GM23338 (cell line): Measurements from ENCODE around the gene HIVEP3. TPM values are rescaled to one million over a fixed set of nuclear protein-coding genes. Genes with fewer than 3 reads are reported as not detected.

Source experiments
- ATAC-seq: fragments of 200-7000 bp; cut with Tn5 transposase; 3 replicates; pipeline ENCODE4 v1.9.1; 2020
- DNase-seq: peaks from one replicate; pipeline ENCODE4 v3.0.0-alpha.2; 2015; ENCODE audit warnings: low spot score
- H2AFZ ChIP-seq: fragments of 200-600 bp; sonication (generic); 2 replicates; pipeline ENCODE4 v1.8.0; 2016; ENCODE audit warnings: antibody characterized with exemption, mild to moderate bottlenecking, moderate library complexity
- H3F3A ChIP-seq: fragments of 200-600 bp; sonication (generic); replicated peaks from 2 replicates; pipeline ENCODE4 v1.8.0; 2017; ENCODE audit warnings: antibody characterized with exemption, mixed run types, low read depth
- H3K27ac ChIP-seq: fragments of 200-600 bp; sonication (generic); 2 replicates; pipeline ENCODE4 v1.6.1; 2016; ENCODE audit warnings: low read depth
- H3K27me3 ChIP-seq: fragments of 200-600 bp; sonication (generic); 2 replicates; pipeline ENCODE4 v1.8.0; 2016; ENCODE audit warnings: mild to moderate bottlenecking, mixed run types, moderate library complexity; ENCODE audit not compliant: insufficient read depth
- H3K36me3 ChIP-seq: fragments of 200-600 bp; sonication (generic); 2 replicates; pipeline ENCODE4 v1.8.0; 2016; ENCODE audit warnings: mild to moderate bottlenecking; ENCODE audit not compliant: insufficient read depth
- H3K4me1 ChIP-seq: fragments of 200-600 bp; sonication (generic); 2 replicates; pipeline ENCODE4 v1.8.0; 2016; ENCODE audit warnings: mild to moderate bottlenecking, moderate library complexity; ENCODE audit not compliant: insufficient read depth
- H3K4me2 ChIP-seq: fragments of 200-600 bp; sonication (generic); 2 replicates; pipeline ENCODE4 v1.7.1; 2017; ENCODE audit warnings: mixed run types
- H3K4me3 ChIP-seq: fragments of 200-600 bp; sonication (generic); 2 replicates; pipeline ENCODE4 v1.6.1; 2016; ENCODE audit warnings: mixed run types
- H3K79me2 ChIP-seq: fragments of 200-600 bp; sonication (generic); replicated peaks from 2 replicates; pipeline ENCODE4 v1.8.0; 2017; ENCODE audit warnings: mild to moderate bottlenecking; ENCODE audit not compliant: insufficient read depth
- H3K9me2 ChIP-seq: fragments of 200-600 bp; sonication (generic); 2 replicates; pipeline ENCODE4 v1.8.0; 2017; ENCODE audit not compliant: insufficient read depth
- H4K20me1 ChIP-seq: fragments of 200-600 bp; sonication (generic); replicated peaks from 2 replicates; pipeline ENCODE4 v1.8.0; 2017; ENCODE audit warnings: mild to moderate bottlenecking; ENCODE audit not compliant: insufficient read depth
- H3K27ac Mint-ChIP-seq: 2 replicates; pipeline ENCODE4 v1.8.0; 2020; ENCODE audit warnings: inconsistent platforms, mild to moderate bottlenecking, moderate library complexity, mixed read lengths
- H3K27me3 Mint-ChIP-seq: 3 replicates; pipeline ENCODE4 v1.8.0; 2022; ENCODE audit warnings: low read depth, mild to moderate bottlenecking, moderate library complexity, mixed read lengths, inconsistent platforms; ENCODE audit not compliant: insufficient read depth, poor library complexity
- H3K36me3 Mint-ChIP-seq: 3 replicates; pipeline ENCODE4 v1.8.0; 2021; ENCODE audit warnings: low read depth, mild to moderate bottlenecking, inconsistent platforms, moderate library complexity, mixed read lengths
- H3K4me1 Mint-ChIP-seq: 3 replicates; pipeline ENCODE4 v1.8.0; 2020; ENCODE audit warnings: mild to moderate bottlenecking, inconsistent platforms, mixed read lengths
- H3K4me3 Mint-ChIP-seq: 3 replicates; pipeline ENCODE4 v1.8.0; 2021; ENCODE audit warnings: moderate library complexity, mild to moderate bottlenecking, inconsistent platforms, mixed read lengths
- H3K9me3 Mint-ChIP-seq: 3 replicates; pipeline ENCODE4 v1.8.0; 2020; ENCODE audit warnings: moderate library complexity, mild to moderate bottlenecking, inconsistent platforms, mixed read lengths
- CTCF ChIP-seq, 2 experiments: fragments of 200-600 bp in 1 of 2; sonication (generic) in 1 of 2; conservative IDR thresholded peaks; 2 replicates each; pipeline versions ENCODE4 v1.5.1 to v1.6.1; 2016 to 2017; ENCODE audit warnings: antibody characterized with exemption in 2 of 2, low read depth in 2 of 2, mild to moderate bottlenecking in 2 of 2, moderate library complexity in 1 of 2
- EZH2 ChIP-seq: fragments of 200-600 bp; sonication (generic); IDR thresholded peaks from one replicate; pipeline ENCODE4 v1.8.0; 2017; ENCODE audit warnings: antibody characterized with exemption, mild to moderate bottlenecking, low read depth; ENCODE audit not compliant: unreplicated experiment
- NANOG ChIP-seq: IDR thresholded peaks from 2 replicates; pipeline ENCODE4 v1.6.1; 2016; ENCODE audit warnings: antibody characterized with exemption, borderline replicate concordance
- STAT1 ChIP-seq: IDR thresholded peaks from one replicate; pipeline ENCODE4 v1.6.1; 2016; ENCODE audit warnings: antibody characterized with exemption; ENCODE audit not compliant: unreplicated experiment
- ZNF331 ChIP-seq: fragments of 250-450 bp; sonication (Bioruptor Pico); IDR thresholded peaks from 2 replicates; pipeline ENCODE4 v1.5.0; 2020; ENCODE audit warnings: low read depth, mild to moderate bottlenecking, moderate library complexity
- ZNF462 ChIP-seq: fragments of 250-450 bp; sonication (Bioruptor Pico); IDR thresholded peaks from 2 replicates; pipeline ENCODE4 v1.5.0; 2020; ENCODE audit warnings: mild to moderate bottlenecking, moderate library complexity
- polyA plus RNA-seq: library from polyadenylated mRNA; unstranded; fragments of >200 nt; fragmentation: Nextera tagmentation; extraction: Ambion mirVana; gene quantifications from 2 replicates; pipeline ENCODE4 v1.2.1, GENCODE V29; 2016
- total RNA-seq: library from RNA; depleted of rRNA; stranded (reverse); fragments of >200 nt; shearing (Covaris generic); gene quantifications from 2 replicates; pipeline ENCODE4 v1.2.3, GENCODE V29; 2014
- TF ChIP-seq, protein P1 (sequence below): IDR thresholded peaks from 2 replicates; pipeline ENCODE4 v1.6.1; 2016; ENCODE audit warnings: antibody characterized with exemption

HIVEP3 gene
- total and polyA plus RNA-seq, 2 experiments from 2014 or later = 0.14 to 0.24 TPM

DNA sequence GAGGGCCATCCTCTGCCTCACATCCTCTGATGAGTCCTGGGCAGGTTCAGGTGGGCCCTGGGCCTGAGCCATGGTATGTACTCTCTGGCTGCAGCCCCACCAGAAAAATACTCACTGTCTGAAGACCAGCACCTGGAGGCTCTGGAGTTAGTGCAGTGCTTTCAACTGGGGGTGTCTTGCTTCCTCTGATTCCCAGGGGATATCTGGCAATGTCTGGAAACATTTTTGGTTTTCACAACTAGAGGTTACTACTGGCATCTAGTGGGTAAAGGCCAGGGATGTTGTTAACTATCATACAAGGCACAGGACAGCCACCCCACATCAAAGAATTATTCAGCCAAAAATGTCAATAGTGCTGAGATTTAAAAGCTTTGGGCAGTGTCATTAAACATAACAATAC, 152.7 kb downstream of the HIVEP3 start:
- H3K4me1 Mint-ChIP-seq = peaks cover 9% of the 10 kb centered on the region
- Histone ChIP-seq H3K27ac (no peak overlapping the region), H3K4me2 (no peak overlapping the region), H3K27me3 (no peaks in the 10 kb centered on the region), H4K20me1 (no peaks in the 10 kb centered on the region), H3K4me1 (no peaks in the 10 kb centered on the region), H2AFZ (no peak overlapping the region), H3K4me3 (no peak overlapping the region), H3K9me2 (0 out of 2 replicates have a peak, but pooled peaks cover 2% of the 10 kb centered on the region), H3K36me3 (no peaks in the 10 kb centered on the region), H3K79me2 (no peaks in the 10 kb centered on the region), H3F3A (no peaks in the 10 kb centered on the region)
- 0 out of 3 replicates have a peak, but pooled peaks cover 2% of the 10 kb centered on the region for H3K36me3 Mint-ChIP-seq
- ATAC-seq (no peak), DNase-seq (no peak)
- H3K4me3 Mint-ChIP-seq = no peak overlapping the region
- H3K27me3 Mint-ChIP-seq = no peaks in the 10 kb centered on the region
- H3K9me3 Mint-ChIP-seq = peaks cover 25% of the 10 kb centered on the region
- H3K27ac Mint-ChIP-seq = no peak overlapping the region
- TF ChIP-seq CTCF (conservative IDR thresholded peaks at IDR 0.05; ENCODE audit: low read depth in 2 of 2) = no peak
- TF ChIP-seq ZNF462 (CRISPR knock-in tag) = no peak
- TF ChIP-seq NANOG = no peak
- TF ChIP-seq, protein P1, sequence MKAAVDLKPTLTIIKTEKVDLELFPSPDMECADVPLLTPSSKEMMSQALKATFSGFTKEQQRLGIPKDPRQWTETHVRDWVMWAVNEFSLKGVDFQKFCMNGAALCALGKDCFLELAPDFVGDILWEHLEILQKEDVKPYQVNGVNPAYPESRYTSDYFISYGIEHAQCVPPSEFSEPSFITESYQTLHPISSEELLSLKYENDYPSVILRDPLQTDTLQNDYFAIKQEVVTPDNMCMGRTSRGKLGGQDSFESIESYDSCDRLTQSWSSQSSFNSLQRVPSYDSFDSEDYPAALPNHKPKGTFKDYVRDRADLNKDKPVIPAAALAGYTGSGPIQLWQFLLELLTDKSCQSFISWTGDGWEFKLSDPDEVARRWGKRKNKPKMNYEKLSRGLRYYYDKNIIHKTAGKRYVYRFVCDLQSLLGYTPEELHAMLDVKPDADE = no peak
- no peak for TF ChIP-seq STAT1
- TF ChIP-seq ZNF331 (CRISPR knock-in tag) = no peak
- TF ChIP-seq EZH2 = no peak
